GM12874 (cell line): ENCODE results near the gene HLA-B.

Experiments used
- CTCF ChIP-seq: IDR thresholded peaks from 2 replicates; pipeline ENCODE4 v1.5.1; 2011; ENCODE audit warnings: low read depth, mild to moderate bottlenecking, control low read depth, low read length, moderate library complexity; ENCODE audit not compliant: insufficient read depth

HLA-B gene

GRCh38 chr6:31321820-31322219, 35.2 kb downstream of the HLA-B start:
- TF ChIP-seq CTCF = no peak

GRCh38 chr6:31321005-31321707, 35.8 kb downstream of the HLA-B start:
- no peak for TF ChIP-seq CTCF

DNA sequence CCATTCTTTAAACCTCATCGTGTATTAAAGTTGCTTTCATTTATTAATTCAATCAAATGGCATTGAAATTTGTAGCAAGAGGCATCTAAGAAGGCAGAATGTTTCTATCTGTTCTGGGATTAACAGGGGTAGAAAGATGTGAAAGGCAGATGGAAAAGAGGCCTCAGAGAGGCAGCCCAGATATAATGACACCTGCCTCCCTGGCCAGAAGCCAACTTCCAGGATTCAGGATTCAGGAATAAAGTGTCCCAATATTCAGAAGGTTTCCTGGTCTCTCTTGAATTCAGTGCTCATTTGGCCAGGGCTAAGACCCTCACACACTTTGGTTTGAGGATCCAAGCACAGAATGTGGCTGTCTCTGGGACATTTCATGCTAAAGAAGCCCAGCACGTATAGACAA, 39.9 kb downstream of the HLA-B start:
- TF ChIP-seq CTCF = no peak

DNA sequence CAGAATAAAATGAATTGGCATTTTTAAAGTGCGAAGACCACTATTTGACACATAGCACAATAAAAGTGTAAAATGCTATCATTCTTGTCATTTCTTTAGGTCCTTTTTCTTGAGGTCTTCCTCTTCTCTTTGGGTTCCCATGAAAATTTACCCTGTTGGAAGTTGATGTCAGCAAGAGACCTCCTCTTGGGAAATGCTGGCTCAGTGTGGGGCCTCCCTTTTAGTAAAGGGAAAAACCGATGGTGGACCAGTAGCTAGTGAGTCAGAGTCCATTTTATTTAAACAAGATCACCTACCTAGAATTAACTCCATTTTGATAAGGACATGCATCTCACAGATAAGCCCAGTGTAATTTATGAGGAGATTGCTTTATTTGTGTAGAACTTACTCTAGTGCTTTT, 47.3 kb downstream of the HLA-B start:
- no peak for TF ChIP-seq CTCF

GRCh38 chr6:31308845-31309175, 48.2 kb downstream of the HLA-B start:
- no peak for TF ChIP-seq CTCF

- TF ChIP-seq CTCF = no peak
These were observed 48.7 kb downstream of the HLA-B start for GRCh38 chr6:31308050-31308844.

- no peak for TF ChIP-seq CTCF
These were observed 49.3 kb downstream of the HLA-B start for GRCh38 chr6:31307669-31308049.
